Fibroblast of skin of left quadriceps (primary cell): ENCODE measurements around the gene KATNBL1.

Experiments
- DNase-seq, 2 experiments: peaks; one replicate each; pipeline ENCODE4 v3.0.0-alpha.2; 2013; ENCODE audit warnings: low read depth in 2 of 2

Gene KATNBL1

GRCh38 chr15:34209421-34210282 is at the start of gene KATNBL1:
TSS of gene KATNBL1 (minus strand) at chr15:34210096. CDS start at chr15:34163676, 46,420 bp downstream.
- peak; percentile 85 for DNase-seq

- DNase-seq = no peak
Observed at GRCh38 chr15:34259566-34259965, 49.7 kb upstream of the KATNBL1 start.

- DNase-seq = no peak
Observed at GRCh38 chr15:34258151-34258550, 48.3 kb upstream of the KATNBL1 start.

GRCh38 chr15:34252545-34252944 is 42.6 kb upstream of the KATNBL1 start:
- no peak for DNase-seq

- DNase-seq = no peak
Observed at GRCh38 chr15:34248190-34248589, 38.3 kb upstream of the KATNBL1 start.

GRCh38 chr15:34246276-34246976 is 36.5 kb upstream of the KATNBL1 start:
- DNase-seq = no peak

- no peak for DNase-seq
Observed at GRCh38 chr15:34243226-34243625, 33.3 kb upstream of the KATNBL1 start.

- DNase-seq = no peak
Observed at GRCh38 chr15:34242331-34242710, 32.4 kb upstream of the KATNBL1 start.

GRCh38 chr15:34241376-34242330 is 31.8 kb upstream of the KATNBL1 start:
- no peak for DNase-seq

GRCh38 chr15:34240537-34240936 is 30.6 kb upstream of the KATNBL1 start:
- no peak for DNase-seq

GRCh38 chr15:34239151-34239808 is 29.4 kb upstream of the KATNBL1 start:
- peak; percentile 71 to 75 for DNase-seq

- DNase-seq = no peak
Observed at GRCh38 chr15:34233614-34234013, 23.7 kb upstream of the KATNBL1 start.

- DNase-seq = no peak
Observed at GRCh38 chr15:34223904-34224596, 14.2 kb upstream of the KATNBL1 start.

- peak in 1 of 2 experiments; percentile 37 for DNase-seq
Observed at GRCh38 chr15:34217587-34218225, 7.8 kb upstream of the KATNBL1 start.

- DNase-seq = no peak
Observed at GRCh38 chr15:34216527-34217270, 6.8 kb upstream of the KATNBL1 start.

GRCh38 chr15:34214135-34214534 is 4.2 kb upstream of the KATNBL1 start:
- DNase-seq = no peak

- no peak for DNase-seq
Observed at GRCh38 chr15:34213690-34214089, 3.8 kb upstream of the KATNBL1 start.

- no peak for DNase-seq
Observed at GRCh38 chr15:34206011-34206410, 3.9 kb downstream of the KATNBL1 start.

GRCh38 chr15:34203936-34204335 is 6.0 kb downstream of the KATNBL1 start:
- DNase-seq = no peak
